ENCODE results near the gene RIOK2. TPM values are rescaled to one million over a fixed set of nuclear protein-coding genes. Genes with fewer than 3 reads are reported as not detected.

Gene RIOK2
- total RNA-seq, 3 donors from 2014 or later (not counting 1 experiment from before 2014, with no cell fraction given), result 26.3 to 31.0 (median 28.2) TPM

DNA sequence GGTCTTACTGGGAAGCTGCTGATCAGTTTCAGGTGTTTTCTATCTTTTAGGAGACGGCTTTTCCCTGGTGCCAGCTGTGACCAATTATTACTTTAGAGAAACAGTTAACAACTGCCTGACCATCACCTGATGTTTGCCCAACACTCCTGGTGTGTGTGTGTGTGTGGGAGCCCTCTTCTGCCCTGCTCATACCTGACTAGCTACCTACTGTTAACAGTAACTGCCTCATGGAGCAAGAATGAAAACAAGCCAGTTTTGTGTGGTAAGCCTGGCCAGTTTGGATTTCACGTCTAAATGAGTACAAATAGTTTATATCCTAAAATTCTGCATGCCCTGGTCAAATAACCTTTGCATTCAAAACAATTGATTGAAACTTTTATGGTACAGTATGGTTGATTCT, 46.1 kb upstream of the RIOK2 start:
- H3K4me3 Mint-ChIP-seq, result no peak overlapping the region
- Histone ChIP-seq H3K27ac (ENCODE audit: low read length) (no peak overlapping the region), H3K36me3 (ENCODE audit: control insufficient read depth, insufficient read depth, low read length) (no peaks in the 10 kb centered on the region), H3K4me1 (ENCODE audit: control insufficient read depth, insufficient read depth, low read length) (no peaks in the 10 kb centered on the region), H3K27me3 (ENCODE audit: control insufficient read depth, insufficient read depth, low read length) (no peaks in the 10 kb centered on the region), H3K9me3 (ENCODE audit: control insufficient read depth, insufficient read depth, low read length) (no peaks in the 10 kb centered on the region), H3K4me3 (ENCODE audit: low read length) (no peak overlapping the region)
- no peak for DNase-seq
- H3K4me1 Mint-ChIP-seq, result no peaks in the 10 kb centered on the region
- no CpG with 5 or more reads among the region's 2 CpGs for WGBS (ENCODE audit: insufficient coverage)
- TF ChIP-seq, protein P1, sequence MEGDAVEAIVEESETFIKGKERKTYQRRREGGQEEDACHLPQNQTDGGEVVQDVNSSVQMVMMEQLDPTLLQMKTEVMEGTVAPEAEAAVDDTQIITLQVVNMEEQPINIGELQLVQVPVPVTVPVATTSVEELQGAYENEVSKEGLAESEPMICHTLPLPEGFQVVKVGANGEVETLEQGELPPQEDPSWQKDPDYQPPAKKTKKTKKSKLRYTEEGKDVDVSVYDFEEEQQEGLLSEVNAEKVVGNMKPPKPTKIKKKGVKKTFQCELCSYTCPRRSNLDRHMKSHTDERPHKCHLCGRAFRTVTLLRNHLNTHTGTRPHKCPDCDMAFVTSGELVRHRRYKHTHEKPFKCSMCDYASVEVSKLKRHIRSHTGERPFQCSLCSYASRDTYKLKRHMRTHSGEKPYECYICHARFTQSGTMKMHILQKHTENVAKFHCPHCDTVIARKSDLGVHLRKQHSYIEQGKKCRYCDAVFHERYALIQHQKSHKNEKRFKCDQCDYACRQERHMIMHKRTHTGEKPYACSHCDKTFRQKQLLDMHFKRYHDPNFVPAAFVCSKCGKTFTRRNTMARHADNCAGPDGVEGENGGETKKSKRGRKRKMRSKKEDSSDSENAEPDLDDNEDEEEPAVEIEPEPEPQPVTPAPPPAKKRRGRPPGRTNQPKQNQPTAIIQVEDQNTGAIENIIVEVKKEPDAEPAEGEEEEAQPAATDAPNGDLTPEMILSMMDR (IDR thresholded peaks at IDR 0.05), result no peak
- H3K27me3 Mint-ChIP-seq (ENCODE audit: low read depth in 2 of 2), result peaks cover 0 to 4% of the 10 kb centered on the region in 2 donors
- no peaks in the 10 kb centered on the region for H3K9me3 Mint-ChIP-seq
- ATAC-seq, result no peak
- no peak overlapping the region for H3K27ac Mint-ChIP-seq
- no peaks in the 10 kb centered on the region for H3K36me3 Mint-ChIP-seq
- intact Hi-C loops (cut with micrococcal nuclease), result no loop called here

DNA sequence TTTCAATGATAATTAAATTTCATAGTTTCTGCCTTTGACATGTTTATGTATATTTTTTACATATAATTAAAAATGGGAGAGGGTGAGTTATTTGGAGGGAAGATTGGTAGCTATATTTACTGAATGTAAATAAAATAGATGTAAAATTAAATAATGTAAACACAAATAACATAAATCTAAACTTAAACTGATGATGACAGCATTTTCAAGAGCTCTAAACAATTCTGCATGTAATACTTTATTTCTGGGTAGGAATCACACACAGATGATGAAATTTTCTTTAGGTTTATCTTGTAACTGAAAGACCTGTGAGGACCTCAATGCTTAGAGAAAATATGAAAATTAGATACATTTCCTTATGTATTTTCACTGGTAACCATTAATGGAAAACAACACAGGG, 42.2 kb upstream of the RIOK2 start:
- Histone ChIP-seq H3K27me3 (ENCODE audit: control insufficient read depth, insufficient read depth, low read length) (no peaks in the 10 kb centered on the region), H3K9me3 (ENCODE audit: control insufficient read depth, insufficient read depth, low read length) (no peaks in the 10 kb centered on the region), H3K4me1 (ENCODE audit: control insufficient read depth, insufficient read depth, low read length) (no peaks in the 10 kb centered on the region), H3K4me3 (ENCODE audit: low read length) (no peak overlapping the region), H3K27ac (ENCODE audit: low read length) (no peak overlapping the region), H3K36me3 (ENCODE audit: control insufficient read depth, insufficient read depth, low read length) (no peaks in the 10 kb centered on the region)
- H3K27me3 Mint-ChIP-seq (ENCODE audit: low read depth in 2 of 2), result peaks cover 2 to 8% of the 10 kb centered on the region in 2 donors
- no peak overlapping the region for H3K27ac Mint-ChIP-seq
- no peaks in the 10 kb centered on the region for H3K4me1 Mint-ChIP-seq
- no peaks in the 10 kb centered on the region for H3K9me3 Mint-ChIP-seq
- no peak overlapping the region for H3K4me3 Mint-ChIP-seq
- H3K36me3 Mint-ChIP-seq, result no peaks in the 10 kb centered on the region
- DNase-seq, result no peak
- TF ChIP-seq, protein P1 (IDR thresholded peaks at IDR 0.05), result no peak
- intact Hi-C loops (cut with micrococcal nuclease), result no loop called here
- ATAC-seq, result no peak

GRCh38 chr5:97224112-97224750, 41.2 kb upstream of the RIOK2 start:
- no peaks in the 10 kb centered on the region for H3K4me1 ChIP-seq (ENCODE audit: control insufficient read depth, insufficient read depth, low read length)
- H3K9me3 Mint-ChIP-seq, result no peaks in the 10 kb centered on the region
- no peaks in the 10 kb centered on the region for H3K9me3 ChIP-seq (ENCODE audit: control insufficient read depth, insufficient read depth, low read length)
- ATAC-seq (no peak), DNase-seq (no peak)
- H3K27ac ChIP-seq (ENCODE audit: low read length), result no peak overlapping the region
- H3K4me3 ChIP-seq (ENCODE audit: low read length), result no peak overlapping the region
- H3K27ac Mint-ChIP-seq, result no peak overlapping the region
- no peaks in the 10 kb centered on the region for H3K4me1 Mint-ChIP-seq
- no CpG with 5 or more reads among the region's 1 CpG for WGBS (ENCODE audit: insufficient coverage)
- TF ChIP-seq, protein P1 (IDR thresholded peaks at IDR 0.05), result no peak
- H3K4me3 Mint-ChIP-seq, result no peak overlapping the region
- peaks cover 0 to 8% of the 10 kb centered on the region in 2 donors for H3K27me3 Mint-ChIP-seq (ENCODE audit: low read depth in 2 of 2)
- H3K36me3 Mint-ChIP-seq, result no peaks in the 10 kb centered on the region
- H3K36me3 ChIP-seq (ENCODE audit: control insufficient read depth, insufficient read depth, low read length), result no peaks in the 10 kb centered on the region
- no peaks in the 10 kb centered on the region for H3K27me3 ChIP-seq (ENCODE audit: control insufficient read depth, insufficient read depth, low read length)
- intact Hi-C loops (cut with micrococcal nuclease), result no loop called here

DNA sequence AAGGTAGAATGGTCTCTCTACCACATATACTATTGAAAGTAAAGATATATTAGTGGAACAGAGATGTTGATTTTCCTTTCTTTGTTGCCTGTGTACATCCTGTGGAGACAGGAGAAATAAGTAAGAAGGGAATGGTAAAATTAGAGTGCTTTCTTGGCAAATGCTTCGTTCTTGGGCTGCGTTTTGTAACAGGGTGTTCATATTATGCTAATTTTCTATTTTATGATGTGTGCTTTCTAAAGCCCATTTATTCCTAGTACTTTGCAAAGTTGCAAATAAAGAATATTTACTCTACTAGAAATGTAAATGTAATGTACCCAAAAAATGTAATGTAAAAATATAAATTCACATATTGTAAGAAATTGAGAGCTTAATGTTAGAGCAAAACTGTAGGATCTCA, 40.5 kb upstream of the RIOK2 start:
- Mint-ChIP-seq H3K4me3 (no peak overlapping the region), H3K4me1 (no peaks in the 10 kb centered on the region), H3K27ac (no peak overlapping the region), H3K36me3 (no peaks in the 10 kb centered on the region), H3K9me3 (no peaks in the 10 kb centered on the region), H3K27me3 (ENCODE audit: low read depth in 2 of 2) (peaks cover 0 to 8% of the 10 kb centered on the region in 2 donors)
- WGBS (ENCODE audit: insufficient coverage), result 91% methylated on average over 2 of the region's 2 CpGs
- no peak for ATAC-seq
- Histone ChIP-seq H3K36me3 (ENCODE audit: control insufficient read depth, insufficient read depth, low read length) (no peaks in the 10 kb centered on the region), H3K27me3 (ENCODE audit: control insufficient read depth, insufficient read depth, low read length) (no peaks in the 10 kb centered on the region), H3K4me1 (ENCODE audit: control insufficient read depth, insufficient read depth, low read length) (no peaks in the 10 kb centered on the region), H3K4me3 (ENCODE audit: low read length) (no peak overlapping the region), H3K9me3 (ENCODE audit: control insufficient read depth, insufficient read depth, low read length) (no peaks in the 10 kb centered on the region), H3K27ac (ENCODE audit: low read length) (no peak overlapping the region)
- no peak for DNase-seq
- intact Hi-C loops (cut with micrococcal nuclease), result no loop called here
- TF ChIP-seq, protein P1 (IDR thresholded peaks at IDR 0.05), result no peak

All from natural killer cell (primary cell).